Medulla oblongata (tissue), 1 donor: ENCODE measurements around the gene SMIM21.

Source experiments
- DNase-seq: peaks from one replicate; pipeline ENCODE4 v3.0.0-alpha.2; 2015; ENCODE audit errors: extremely low spot score

Gene SMIM21

DNA sequence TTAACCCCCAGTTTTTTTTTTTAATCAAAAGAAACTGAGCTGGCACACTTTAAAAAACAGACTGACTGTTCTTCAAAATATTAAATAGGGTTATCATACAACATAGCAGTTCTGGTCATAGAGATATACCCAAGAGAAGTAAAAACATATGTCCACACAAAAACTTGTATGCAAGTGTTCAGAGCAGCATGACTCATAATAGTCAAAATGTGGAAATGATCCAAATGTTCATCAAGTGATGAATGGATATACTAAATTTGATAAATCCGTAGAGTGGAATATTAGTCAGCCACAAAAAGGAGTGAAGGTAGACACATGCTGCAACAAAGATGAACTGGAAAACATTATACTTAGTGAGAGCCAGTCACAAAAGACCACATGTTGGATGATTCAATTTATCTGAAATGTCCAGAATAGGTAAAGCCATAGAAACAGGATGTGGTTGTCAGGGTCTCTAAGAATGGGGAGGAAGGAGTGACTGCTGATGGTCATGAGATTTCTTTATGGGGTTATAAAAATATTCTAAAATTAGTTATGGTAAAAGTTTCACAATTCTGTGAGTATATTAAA is 5.1 kb downstream of the SMIM21 start:
- DNase-seq: no peak

GRCh38 chr18:75421656-75422055 is 5.8 kb downstream of the SMIM21 start:
- no peak for DNase-seq

DNA sequence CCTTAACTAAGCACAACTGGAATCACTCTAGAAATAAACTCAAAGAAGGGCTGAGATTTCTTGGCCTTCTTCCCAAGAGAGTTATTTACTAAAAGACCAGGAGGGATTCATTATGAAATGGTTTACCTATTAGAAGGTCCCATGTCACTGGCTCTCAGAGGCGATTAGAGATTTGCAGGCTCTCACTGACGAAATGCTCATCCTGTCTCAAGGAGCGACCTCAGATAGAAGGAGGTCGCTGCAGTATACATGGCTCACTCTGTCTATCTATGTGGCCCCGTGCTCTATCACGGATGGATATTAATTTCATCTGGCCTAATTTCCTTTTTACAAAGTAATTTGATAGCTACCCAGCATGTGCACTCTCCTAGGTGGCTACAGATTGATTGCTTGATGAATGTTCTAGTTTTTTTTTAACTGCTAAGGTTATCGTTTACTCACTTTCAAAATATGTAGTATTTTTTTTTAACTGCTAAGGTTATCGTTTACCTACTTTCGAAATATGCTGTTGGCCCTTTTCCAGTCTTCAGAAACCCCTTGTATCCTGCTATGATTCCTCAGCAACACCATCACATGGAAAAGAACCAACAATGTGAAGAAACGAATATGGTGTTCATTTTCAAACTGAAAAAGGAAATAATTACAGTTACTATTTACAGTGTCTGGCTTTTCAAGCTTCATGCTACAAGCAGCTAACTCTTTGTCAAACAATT is 9.1 kb downstream of the SMIM21 start:
- DNase-seq: no peak

- no peak for DNase-seq
Observed at GRCh38 chr18:75410611-75411010, 16.9 kb downstream of the SMIM21 start.

DNA sequence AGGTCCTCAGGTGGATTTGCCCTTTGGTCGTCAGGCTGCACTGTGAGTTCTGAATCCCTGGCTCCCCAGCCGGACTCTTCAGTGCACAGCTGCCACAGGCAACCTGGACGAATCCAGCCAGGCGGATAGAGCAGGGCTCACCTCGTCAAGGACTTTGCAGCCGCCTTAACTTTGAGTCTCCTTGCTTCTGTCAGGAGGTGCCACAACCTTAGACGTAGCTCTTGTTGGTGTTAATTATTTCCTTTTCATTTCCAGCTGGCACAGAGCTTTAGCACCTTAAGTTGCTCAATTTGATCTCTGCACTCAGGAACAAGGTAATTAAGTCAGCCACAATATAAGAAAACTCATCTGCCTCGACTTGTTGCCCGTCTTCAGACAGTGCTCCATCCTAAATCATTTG is 17.7 kb downstream of the SMIM21 start:
- DNase-seq: no peak

DNA sequence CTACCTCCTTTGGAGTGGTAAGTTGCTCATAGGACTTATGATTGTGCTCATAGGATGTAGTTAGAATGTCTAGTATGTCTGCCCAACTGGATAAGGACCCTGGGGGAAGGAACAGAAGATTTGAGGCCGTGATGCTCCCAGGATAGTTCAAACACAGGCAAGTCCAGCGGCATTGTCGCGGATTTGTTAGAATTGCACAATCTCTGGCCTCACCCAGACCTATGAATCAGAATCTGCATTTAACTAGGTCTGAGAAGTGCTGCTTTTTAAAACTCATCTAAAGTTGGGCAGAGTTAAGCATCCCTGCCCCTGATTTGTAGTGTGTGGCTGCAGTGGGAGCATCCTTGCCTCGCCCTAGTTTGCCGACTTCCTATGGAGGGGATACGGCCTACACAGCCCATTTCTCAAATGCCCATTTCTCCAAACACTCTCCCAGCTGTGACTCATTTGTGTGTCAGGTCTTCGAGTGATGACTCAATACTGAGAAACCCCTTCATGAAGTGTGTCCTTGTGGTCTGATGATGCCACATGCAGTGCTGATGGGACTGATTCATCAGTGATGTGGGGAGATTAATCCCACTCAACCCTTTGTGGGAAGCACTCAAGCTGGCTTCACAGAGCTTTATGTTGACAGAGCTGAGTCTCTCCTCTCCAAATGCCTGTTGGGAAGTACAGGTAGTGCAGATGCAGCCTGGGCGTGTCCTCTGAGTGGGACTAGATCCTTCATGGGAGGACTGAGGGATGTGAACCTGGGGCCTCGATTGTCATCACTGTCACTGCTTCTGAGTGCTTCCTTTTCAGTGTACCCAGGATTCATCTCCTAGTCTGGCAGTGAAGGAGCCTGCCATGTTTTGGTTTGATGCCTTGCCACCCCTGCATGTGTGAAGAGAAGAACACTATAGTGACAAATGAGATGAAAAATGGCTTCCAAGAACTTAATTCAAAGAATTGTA is 18.7 kb downstream of the SMIM21 start:
- no peak for DNase-seq

DNA sequence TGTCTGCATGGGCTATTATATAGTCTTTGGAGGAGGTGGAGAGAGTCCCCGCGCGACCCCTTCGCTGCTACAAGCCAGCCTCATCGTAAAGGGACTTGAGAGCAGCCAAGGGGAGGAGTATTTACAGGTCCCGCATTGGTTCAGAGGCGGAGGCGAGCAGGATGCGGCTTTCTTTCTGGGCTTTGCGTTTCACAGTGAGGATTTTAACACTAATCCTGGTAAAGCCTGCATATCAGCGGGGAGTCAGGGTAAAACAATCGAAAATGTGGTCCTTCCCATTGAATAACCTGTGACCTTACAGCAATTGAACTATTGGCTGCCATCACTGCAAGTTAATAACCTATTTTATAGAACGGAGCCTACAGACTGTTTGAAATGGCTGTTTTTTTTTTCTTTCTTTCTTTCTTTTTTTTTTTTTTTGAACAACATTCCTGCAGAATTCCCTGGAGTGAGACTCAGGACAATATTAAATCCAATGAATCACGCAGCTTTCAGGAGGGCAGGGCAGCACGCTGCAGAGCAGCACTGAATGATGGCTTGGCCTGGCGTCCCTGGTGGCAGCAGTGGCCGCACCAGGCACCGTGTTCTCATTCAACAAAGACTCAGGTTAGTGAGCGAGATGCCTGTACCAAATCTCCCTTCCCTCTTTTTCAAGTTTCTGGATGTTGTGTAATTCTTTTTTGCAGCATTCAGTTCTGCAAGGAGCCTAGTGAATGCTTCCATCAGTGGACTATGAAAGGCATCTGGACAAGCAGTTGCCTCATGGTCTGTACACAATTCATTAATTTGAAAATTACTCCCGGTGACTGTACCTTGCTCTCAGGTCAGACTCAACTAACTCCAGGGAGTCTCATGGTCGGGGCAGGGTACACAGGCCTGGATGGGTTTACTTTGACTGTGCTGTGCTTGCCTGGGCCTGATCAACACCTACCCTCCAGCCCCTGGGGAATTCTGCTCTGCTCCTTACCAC is 19.8 kb downstream of the SMIM21 start:
- DNase-seq: no peak

DNA sequence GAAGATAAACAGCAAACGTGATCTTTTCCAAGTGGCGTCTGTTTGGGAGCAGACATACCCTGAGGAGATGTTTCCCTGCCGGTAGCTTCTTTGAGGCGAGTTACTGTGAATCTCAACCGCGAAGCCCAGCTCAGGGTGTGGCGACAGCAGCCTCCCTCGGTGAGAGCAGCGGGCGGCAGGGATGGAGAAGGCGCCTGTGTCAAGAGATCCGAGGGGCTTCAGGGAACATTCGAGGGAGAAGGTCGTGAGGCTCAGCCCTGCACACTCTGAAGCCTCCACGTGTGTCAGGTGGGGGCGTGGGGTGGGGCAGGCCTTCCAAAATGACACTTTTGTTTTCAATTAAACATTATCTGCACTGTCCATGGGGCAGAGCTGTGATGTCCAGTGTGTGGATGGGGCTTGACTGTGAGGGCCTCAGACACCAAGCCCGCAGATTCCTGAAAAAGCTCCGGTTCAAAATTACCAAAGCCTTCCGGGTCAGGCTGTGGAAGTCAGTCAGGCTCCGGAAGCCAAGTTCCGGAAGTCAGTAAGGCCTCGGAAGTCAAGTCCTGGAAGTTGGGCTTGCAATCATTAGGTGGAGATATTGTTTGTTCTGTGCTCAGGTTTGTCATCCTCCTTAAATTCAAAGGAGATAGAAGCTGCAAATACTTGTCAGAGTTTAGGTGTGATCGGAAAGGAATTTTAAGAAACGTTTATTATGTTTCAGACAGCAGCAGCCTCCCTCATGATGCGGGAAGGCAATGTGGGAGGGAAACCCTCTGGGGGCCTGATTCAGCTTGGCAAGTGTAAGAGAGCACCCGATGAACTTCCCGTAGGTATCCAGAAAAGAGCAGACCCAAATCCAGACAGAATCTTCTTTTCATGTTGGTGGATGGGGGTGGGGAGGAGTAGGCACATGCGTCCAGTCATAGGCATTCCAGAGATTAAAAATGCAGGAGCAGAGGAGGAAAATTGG is 20.7 kb downstream of the SMIM21 start:
- DNase-seq: no peak

DNA sequence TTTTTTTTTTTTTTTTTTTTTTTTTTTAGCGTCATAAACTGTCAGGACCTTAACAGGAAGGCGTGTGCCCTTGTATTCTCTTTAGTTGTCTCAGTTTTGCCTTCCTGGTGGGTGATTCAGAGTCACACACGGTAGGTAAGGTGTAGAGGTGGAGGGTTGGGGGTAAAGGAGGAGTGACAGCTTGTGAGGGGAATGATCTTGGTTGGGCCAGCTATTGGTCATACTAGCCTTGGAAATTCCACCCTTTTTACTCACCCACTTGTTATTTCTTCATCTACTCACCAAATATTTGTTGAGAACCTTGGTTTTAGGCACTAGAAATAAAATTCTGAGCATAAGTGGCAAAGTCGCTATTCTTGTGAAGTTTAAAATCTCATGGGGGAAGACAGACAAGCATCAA is 22.2 kb downstream of the SMIM21 start:
- no peak for DNase-seq

GRCh38 chr18:75400366-75400765 is 27.1 kb downstream of the SMIM21 start:
- no peak for DNase-seq

DNA sequence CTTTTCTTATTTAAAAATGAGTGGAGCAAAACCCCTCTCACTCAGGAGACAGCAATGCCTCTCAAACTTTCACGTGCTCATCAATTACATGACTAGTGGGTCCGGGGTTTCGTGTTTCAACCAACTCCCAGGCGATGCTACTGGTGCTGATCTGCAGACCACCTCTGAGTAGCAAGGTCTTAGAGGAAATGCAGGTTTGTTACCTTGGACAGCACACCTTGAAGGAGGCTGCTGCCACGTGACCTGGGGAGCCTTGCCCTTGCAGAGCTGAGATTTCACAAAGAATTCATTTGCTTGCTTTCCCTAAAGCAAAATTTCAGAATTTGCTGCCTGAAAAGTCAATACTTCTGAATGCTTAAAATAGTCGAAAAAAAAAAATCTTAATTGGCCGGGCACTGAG is 32.4 kb downstream of the SMIM21 start:
- DNase-seq: no peak

DNA sequence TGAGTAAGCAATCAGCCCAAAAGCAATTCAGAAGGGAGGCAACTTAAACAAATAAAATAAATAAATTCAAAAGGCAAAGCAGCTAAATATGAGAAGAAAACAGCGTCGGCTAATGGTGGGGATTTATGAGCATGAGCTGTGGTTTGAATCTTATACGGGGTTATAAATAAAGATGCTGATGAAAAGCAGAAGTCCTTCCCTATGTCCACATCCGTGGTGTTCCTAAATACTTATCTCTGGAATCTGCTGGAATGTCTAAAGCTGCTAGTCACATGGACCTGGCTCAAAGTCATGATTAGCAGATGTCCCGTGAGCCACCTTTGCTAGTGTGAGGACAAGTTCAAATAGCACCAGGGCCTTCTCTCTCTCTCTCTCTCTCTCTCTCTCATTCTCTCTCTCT is 33.8 kb downstream of the SMIM21 start:
- no peak for DNase-seq

- no peak for DNase-seq
Observed at GRCh38 chr18:75392226-75392578, 35.3 kb downstream of the SMIM21 start.

DNA sequence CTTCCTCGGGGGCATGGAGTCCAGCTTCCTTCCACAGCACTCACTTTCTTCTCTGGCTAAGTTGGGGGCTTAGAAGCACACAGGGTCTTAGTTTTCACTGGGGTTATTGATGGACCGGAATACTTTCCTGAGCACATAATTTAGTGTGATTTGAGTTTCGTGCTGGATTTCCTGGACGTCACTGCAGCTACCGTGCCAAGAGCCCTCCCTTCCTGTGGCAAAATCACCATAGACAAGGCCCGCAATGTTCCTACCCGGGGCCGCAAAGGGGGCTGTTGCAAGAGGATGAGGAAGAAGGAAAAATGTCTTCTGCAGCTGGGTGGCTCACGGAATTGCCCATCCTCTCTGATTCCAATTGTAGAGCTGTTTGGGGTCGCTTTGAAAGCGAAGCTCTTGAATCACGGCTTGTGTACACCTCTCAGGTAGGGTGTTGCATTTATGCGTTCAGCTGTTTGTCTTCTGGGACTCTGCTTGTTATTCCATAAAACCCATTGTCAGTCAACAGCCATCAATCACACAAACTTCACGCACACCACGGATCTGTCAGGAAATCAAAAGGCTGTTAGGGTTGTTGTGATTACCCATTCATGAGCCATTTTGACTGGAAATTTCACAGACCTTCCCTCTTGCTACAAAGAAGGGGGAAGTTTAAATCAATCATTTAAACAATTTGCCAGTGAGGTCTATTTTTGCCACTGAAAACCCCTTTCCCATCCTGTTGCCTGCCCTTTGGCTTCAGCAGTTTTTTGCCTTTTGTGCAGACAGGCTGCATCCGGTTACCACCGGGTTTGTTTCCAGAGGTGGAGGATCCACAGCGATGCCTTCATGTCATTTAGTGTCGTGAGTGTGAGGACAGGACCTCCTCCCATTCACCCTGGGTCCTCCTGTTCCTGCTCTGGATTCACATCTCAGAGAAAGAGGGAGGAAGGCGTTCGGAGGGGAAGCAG is 36.0 kb downstream of the SMIM21 start:
- no peak for DNase-seq

DNA sequence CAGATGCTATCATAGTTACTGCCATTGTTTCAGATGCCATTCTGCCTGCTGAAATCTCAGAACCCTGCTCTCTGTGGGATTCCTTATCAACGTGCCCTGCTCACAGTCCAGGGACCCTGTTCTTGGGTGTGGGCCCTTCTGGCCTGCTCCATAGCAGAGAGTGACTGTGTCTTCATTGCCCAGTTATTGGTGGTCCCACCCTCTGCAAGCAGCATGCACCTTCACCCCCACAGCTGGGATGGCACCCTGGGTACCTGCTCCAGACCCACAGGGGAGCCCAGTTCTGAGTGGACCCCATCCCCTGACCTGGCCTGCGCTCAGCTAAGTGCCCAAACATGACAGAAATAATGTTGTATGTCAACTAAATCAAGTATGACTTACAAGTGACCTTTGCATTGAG is 36.6 kb downstream of the SMIM21 start:
- no peak for DNase-seq

DNA sequence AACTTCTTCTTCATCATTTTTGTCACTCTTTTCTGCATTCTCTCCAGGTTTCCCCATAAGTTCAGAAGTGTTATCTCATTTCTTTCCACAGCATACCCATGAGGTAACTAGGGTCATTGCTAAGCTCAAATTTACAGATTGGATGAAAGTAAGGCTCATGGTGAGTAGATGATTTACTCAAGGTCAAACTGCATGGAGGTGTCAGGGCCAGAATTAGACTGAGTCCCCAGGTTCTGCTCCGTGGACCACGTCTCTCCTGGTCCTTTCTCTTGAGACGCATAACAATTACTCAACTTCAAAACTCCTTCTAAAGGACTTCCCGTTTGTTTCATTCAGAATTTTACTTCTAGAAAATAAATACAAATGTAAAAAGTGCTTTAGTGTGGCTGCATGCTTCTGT is 43.4 kb downstream of the SMIM21 start:
- no peak for DNase-seq

DNA sequence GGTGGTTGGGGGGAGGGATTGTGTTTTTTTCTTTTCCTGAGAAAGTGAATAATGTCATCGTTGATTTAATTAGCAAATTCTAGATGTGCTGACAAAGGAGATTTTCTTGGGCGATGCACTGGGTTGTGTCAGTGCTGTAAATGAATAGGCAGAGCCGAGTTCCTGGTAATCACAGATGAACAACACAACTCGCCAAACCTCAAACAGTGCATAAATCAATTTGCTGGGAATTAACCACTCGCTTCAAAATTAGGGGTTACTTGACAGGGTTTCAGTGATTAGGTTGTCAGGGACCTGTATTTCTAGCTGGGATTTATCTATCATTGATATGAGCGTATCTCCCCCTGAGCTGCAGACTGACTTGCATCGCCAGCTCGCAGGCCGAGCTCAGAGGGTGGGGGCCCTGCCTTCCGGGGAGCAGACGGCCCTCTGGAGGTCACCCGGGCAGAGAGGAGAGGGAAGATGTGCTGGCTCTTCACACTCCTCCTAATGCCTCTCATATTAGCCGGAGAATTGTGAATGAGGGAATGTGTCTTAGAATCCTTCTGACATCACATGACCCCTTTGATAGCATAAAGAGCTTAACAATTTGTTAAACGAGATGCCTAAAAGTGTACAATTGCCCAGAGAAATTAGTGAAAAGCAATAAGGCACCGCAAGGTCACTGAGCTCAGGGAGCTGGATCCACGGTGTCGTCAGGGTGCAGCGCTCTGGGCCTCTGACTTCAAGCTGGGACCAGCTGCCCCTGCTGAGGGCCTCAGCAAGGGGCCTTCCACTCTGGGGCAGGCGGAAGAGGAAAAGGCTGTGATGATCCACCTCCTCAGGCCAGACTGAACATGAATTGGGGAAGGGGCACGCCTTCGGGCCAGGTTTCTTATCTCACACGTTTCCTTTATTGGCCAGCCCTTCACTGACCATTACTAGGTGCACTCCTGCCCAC is 48.9 kb downstream of the SMIM21 start:
- no peak for DNase-seq

- no peak for DNase-seq
Observed at GRCh38 chr18:75377926-75378325, 49.6 kb downstream of the SMIM21 start.
